Stimulated activated naive CD4-positive, alpha-beta T cell treated with Interleukin-2 at 50 U/mL for 16 hours (primary cell): ENCODE results near the gene SLAMF6.
A peak's percentile ranks its signal among the peaks of the same experiment; 100 is the strongest.
"Not testable (repeated sequence)": the region's sequence is repeated elsewhere in the genome, so short reads cannot be mapped to it uniquely, and the experiment has no call there.

ENCODE experiments used
- DNase-seq: peaks from one replicate; lab custom pipeline; 2025; lab: John Stamatoyannopoulos, UW

Gene SLAMF6

DNA sequence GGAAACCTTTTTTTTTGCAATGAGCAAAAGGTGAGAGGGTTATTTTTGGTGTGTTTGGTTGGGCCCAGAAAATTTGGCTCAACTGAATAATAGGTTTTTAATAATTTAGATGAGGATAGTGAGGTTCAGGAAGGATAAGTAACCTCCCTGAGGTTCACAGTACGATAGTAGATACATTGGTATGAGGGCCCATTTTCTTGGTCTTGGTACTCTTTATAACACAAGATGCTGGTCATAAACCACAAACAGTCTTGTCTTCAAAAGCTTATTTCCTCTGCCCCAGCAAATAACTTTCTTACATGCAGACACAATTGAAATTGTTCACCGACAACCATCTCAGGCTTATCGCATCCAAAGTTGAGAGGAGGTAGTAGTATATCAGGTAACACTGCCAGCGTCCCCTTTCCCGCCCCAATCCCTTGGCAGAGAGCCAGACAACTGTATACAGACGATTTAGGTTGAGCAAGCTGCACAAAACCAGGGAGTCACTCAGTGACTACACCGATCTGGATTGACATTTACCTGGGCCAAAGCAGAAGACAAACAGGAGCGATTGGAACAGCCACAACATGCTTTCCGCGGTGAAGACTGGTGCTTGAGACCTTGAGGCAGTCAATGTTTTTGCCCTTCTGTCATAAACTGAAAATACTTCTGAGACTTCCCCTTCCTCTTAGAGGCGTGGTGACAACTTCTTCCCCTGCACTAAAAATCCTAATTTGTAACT lies at the start of gene SLAMF6:
TSS of gene SLAMF6 (minus strand) at position 634 of the 724 bp plus-strand sequence. CDS start at position 571, 63 bp downstream.
- peak; percentile 10 for DNase-seq

DNA sequence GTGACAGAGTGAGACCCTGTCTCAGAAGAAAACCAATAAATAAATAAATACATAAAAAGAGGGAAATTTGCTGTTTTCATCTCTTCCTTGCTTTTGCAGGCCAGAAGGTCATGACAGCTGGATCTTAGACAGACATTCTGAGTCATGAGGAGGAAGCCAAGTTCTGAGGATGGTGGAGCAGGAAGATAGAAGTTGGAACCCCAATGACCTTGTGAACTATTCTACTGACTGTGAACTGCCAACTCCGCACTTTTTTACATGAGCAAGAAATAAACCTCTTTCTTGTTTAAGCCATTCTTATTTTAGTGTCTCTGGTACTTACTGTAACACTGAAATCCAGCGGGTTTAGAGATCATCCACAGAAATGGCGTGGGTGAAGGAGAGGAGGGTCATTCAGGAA lies 47.8 kb upstream of the SLAMF6 start:
- no peak for DNase-seq

DNA sequence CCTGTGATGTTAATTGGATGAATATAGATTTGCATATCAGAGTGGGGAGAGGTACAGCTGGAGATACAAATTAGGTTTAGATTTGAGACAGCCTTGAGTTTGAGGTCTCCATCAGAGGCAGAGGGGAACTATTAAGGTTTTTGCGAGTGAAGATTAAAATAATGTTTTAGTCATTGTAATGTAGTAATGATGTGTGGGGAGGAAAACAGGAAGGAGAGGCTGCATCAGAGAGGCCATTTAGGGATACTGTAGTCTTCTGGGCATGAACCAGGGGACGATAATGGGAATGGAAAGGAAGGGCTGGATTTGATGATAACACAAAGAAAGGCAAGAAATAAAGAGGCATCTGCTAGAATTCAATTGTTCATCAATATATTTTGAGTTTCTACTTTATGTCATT lies 46.8 kb upstream of the SLAMF6 start:
- DNase-seq = no peak

DNA sequence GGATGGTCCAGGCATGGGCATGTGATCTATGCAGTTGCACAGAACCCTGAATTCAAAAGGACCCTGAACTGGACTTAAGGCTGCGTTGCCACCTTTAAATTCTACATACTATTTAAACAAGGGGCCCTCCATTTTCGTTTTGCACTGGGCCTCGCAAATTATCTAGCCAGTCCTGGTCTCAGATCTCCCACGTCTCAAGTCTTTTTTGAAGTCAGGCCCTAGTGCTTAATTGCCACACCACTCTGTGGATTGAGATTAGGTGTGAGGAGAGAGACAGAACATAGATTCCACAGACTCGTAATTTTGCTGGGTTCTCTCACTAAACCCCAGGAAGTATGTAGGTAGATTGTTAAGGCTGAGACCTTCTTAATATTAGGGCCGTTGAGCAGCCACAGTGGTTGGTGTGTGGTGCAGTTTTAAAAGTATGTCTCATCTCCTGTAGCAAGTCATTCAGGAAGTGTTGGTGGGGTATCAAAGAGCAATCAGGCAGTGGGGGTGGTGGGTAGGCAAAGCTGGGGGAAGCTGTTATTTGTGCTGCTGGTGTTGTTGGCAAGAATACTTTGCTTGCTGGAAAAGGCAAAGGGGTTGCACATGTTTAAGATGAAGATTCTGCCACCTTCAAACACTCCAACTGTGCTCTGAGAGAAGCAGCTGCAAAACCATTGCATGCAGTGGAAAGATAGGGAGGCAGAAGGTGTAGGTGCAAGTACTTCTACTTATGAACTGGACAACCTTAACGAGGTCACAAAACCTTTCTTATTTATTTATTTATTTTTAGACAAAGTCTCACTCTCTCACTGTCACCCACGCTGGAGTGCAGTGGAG lies 45.0 kb upstream of the SLAMF6 start:
- peak; percentile 75 for DNase-seq

DNA sequence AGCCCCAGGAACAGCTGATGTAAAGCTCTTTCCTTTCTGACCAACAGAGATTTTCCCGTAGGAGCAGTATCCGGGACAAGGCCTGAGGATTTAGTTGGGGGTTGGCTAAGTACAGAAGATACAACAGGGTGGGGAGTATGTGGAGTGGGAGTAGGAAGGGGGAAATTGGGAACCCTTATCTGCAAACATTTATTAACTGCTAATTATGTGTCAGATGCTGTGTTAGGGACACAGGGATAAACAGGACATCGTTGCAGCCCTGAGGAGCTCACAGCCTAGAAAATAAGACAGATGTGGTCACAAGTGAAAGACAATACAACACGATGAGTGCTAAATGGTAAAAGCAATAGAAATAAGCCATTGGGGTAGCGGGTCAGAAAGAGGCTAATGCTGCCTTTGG lies 44.3 kb upstream of the SLAMF6 start:
- DNase-seq = no peak

DNA sequence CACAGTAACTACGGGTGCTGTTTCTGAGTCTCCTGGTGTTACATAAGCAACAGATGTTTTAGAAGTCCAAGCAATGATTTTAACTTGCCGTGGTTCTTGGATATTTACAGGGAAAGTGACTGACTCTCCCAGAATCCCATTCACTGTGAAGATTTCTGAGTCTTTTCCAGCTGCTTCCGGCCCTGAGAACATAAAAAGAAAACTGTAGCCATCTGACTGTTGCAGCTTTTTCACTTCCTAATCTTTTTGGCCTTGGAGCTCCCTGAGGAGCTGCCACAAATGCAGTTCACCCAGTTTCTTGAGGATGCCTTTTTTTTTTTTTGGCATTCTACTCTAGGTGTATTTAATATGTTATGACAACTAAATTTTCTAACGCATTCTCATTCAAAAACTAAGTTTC lies 42.5 kb upstream of the SLAMF6 start:
- no peak for DNase-seq

DNA sequence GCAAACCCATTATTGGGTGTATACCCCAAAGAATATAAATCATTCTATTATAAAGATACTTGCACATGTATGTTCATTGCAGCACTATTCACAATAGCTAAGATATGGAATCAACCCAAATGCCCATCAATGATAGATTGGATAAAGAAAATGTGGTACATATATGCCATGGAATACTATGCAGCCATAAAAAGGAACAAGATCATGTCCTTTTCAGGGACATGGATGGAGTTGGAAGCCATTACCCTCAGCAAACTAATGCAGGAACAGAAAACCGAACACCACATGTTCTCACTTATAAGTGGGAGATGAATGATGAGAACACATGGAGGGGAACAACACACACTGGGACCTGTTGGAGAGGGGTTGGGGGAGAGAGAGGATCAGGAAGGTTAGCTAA lies 40.2 kb upstream of the SLAMF6 start:
- not testable (repeated sequence) for DNase-seq

DNA sequence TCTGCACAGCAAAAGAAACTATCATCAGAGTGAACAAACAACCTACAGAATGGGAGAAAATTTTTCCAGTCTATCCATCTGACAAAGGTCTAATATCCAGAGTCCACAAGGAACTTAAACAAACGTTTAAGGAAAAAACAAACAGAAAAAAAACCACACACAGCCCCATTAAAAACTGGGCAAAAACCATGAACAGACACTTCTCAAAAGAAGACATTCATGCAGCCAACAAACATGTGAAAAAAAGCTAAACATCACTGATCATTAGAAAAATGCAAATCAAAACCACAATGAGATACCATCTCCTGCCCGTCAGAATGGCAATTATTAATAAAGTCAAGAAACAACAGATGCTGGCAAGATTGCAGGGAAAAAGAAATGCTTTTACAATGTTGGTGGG lies 39.7 kb upstream of the SLAMF6 start:
- DNase-seq = not testable (repeated sequence)

DNA sequence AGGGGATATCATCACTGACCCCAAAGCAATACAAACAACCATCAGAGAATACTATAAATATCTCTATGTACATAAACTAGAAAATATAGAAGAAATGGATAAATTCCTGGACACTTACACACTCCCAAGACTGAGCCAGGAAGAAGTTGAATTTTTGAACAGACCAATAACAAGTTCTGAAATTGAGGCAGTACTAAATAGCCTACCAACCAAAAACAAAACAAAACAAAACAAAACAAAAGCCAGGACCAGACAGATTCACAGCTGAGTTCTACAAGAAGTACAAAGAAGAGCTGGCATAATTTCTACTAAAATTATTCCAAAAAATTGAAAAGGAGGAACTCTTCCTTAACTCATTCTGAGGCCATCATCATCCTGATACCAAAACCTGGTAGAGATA lies 37.8 kb upstream of the SLAMF6 start:
- DNase-seq = no peak

DNA sequence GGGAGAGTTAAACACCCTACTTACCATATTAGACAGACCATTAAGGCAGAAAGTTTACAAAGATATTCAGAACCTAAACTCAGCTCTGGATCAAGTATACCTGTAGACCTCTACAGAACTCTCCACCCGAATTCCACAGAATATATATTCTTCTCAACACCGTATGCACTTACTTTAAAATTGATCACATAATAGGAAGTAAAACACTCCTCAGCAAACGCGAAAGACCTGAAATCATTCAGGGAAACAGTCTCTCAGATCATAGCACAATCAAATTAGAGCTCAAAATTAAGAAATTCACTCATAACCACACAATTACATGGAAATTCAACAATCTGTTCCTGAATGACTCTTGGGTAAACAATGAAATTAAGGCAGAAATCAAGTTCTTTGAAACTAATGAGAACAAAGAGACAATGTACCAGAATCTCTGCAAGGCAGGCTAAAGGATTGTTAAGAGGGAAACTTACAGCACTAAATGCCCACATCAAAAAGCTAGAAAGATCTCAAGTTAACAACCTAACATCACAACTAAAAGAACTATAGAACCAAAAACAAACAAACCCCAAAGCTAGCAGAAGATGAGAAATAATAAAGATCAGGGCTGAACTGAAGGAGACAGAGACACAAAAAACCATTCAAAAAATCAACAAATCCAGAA lies 37.1 kb upstream of the SLAMF6 start:
- no peak for DNase-seq

DNA sequence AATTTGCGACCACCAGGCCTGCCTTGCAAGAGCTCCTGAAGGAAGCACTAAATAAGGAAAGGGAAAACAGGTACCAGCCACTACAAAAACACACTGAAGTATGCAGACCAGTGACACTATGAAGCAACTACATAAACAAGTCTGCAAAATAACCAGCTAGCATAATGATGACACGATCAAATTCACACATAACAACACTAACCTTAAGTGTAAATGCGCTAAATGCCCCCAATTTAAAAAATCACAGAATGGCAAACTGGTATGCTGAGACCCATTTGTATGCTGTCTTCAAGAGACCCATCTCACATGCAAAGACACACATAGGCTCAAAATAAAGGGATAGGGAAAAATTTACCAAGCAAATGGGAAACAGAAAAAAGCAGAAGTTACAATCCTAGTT lies 36.4 kb upstream of the SLAMF6 start:
- not testable (repeated sequence) for DNase-seq

DNA sequence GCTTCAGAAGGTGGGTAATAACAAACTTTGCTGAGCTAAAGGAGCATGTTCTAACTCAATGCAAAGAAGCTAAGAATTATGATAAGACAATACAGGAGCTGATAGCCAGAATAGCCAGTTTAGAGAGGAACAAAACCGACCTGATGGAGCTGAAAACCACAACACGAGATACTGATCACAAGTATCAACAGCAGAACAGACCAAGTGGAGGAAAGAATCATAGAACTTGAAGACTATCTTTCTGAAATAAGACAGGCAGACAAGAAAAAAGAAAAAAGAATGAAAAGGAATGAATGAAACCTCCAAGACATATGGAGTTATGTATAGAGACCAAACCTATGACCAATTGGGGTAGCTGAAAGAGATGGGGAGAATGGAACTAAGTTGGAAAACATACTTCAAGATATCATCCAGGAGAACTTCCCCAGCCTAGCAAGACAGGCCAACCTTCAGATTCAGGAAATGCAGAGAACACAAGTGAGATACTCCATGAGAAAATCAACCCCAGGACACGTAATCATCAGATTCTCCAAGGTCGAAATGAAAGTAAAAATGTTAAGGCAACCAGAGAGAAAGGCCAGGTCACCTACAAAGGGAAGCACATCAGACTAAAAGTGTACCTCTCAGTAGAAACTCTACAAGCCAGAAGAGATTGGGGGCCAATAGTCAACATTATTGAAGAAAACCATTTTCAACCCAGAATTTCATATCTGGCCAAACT lies 35.8 kb upstream of the SLAMF6 start:
- DNase-seq = no peak

DNA sequence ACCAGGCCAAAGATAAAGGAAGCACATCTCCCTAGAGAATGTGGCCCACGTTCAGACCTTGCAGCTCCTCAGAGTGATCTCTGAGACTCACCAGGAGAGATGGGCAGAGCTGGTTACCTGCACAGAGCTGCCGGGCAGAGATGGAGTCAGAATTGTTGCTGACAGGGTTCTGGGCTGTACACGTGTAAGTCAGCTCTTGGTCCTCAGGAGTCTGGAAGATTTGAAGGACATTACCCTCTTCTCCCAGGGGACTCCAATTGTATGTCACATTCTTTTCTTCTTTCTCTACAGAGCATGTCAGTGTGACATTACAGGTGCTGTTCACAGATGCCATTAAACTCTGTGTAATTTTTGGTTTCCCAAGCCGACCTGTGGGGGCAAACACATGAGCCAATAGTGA lies 30.7 kb upstream of the SLAMF6 start:
- no peak for DNase-seq

DNA sequence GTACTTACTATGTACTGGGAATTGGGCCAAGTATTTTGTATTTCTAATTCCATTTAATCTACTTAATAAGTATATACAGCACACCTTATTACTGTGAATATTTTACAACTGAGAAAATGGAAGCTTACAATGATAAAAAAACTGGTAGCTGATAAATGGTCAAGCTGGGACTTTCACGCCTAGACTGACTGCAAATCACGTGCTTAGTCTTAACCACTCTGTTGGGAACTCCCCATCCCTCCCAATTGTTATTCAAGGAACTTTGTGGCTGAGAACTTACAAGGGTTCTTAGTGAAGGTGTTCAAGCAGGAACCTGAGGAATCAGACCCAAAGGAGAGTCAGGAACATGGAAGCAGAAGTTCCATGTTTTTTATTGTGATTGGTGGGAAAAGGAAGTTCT lies 29.4 kb upstream of the SLAMF6 start:
- no peak for DNase-seq

DNA sequence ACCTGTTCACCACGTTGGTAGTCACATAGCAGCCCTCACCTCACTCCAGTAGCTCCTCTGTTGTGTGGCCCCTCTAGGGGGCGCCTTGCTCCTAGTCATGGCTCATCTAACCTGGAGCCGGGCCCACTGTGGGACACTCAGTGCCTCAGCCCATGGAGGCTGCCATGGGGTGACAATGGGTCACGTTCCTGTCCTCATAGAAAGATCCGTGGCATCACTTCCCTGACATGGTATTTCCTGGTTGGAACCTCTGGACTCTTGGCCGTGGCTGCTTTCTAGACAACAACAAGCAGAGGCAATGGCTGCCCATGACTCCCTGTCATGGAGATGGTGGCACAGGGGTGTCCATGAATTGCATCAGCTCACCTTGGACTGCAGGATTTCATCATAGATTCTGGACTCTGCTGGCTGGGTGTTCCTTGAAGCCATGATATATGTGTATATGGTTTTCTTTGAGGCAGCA lies 27.5 kb upstream of the SLAMF6 start:
- DNase-seq = peak; percentile 37

DNA sequence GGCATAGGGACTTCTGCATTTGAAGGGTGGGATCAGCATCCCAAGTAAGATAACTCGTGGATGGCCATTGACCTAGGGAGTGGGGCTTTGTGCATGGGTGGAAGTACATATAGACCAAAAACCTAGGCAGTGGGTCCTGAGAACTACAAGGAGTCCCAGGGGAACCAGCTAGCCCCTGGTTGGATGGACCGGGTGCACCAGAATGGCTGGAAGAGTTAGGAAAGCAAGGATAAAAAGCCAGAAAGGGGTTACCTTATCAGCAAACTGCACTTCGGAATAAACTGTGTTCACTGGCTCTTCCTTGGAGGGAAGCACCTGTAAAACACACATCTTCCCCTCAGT lies 26.6 kb upstream of the SLAMF6 start:
- DNase-seq = no peak

DNA sequence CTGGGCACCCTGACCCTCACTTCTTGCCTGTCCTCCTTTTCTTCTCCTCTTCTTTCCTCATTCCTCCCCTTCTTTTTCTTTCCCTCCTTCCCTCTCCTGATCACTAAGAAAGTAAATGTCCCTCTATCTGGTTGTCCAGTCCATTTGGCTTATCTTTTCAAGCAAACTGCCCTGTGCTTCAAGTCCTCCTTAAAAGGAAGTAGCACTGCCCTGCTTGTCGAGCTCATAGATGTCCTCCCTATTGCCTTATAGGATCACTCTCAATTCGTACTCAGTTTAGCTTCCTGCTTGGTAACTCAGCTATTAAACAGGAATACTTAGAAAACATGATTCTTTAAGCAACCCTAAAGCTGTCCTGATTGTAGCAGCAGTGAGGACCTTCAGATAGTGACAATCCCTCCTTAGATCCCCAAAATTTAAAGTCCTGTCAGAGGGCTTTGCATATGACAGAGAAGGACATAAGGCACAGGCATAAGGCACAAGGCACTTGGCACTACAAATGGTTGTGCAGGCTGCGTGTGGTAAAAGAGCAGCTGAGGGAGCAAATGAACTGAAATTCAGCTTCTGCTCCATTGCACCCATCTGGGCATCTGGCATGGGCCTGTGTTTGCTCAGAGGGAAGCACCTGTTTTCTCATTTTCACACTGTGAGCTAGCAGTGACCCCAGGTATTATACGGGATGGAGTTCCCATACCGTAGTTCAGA lies 26.1 kb upstream of the SLAMF6 start:
- no peak for DNase-seq

DNA sequence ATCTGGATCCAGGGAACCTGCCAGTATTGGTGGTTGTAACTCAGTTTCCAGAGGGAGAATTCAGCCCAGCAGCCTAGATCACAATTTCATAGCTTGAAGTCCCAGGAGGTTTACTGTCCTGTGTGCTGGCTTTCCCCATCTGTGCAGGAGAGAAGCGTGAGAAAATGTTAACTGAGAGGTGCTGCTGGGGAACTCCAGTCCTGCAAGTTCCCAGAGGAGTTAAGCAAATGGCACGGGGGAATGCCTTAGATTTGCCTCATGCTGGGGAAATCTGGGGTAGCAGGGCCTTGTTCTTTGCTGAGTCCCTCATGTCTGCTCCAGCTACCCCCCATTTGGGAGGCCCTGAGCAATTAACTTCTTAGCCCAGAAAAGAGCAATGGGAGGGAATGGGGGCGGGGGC lies 25.1 kb upstream of the SLAMF6 start:
- DNase-seq = no peak

DNA sequence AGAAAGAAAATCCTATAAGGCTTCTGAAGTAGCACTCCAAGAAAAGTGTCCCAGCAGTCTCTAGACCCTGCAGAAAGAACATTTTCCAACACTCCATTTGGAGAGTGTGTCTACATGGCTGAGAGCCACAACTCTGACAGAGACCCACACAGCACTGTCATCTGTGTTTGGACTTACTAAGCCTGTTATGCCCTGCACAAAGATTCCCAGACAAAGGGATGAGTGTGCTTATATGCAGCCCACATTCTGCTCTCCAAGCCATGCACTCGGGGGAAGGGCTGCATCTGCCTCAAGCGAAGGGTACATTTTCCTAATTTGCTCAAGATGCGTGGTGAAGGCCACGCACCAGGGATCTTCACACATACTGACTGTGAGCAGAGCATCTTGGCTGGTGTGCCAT lies 24.4 kb upstream of the SLAMF6 start:
- no peak for DNase-seq

DNA sequence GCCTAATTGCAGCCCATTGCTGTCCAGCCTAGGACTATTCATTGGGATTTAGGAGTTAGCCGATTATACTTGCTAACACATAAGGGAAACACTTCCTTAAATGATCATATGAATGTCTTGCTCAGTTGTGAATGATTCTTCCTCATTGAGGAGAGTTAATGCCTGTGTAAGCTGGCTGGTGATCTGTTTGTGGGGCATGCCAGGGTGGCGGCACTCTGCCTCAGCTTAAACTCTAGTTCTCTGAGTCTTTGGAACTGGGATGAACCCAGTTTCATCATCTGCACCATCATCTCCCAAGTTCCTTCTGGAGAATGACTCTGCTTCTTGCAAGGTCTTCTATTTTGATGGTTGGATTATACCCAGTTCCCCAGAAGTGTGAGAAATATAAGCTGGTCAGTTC lies 23.9 kb upstream of the SLAMF6 start:
- DNase-seq = no peak

DNA sequence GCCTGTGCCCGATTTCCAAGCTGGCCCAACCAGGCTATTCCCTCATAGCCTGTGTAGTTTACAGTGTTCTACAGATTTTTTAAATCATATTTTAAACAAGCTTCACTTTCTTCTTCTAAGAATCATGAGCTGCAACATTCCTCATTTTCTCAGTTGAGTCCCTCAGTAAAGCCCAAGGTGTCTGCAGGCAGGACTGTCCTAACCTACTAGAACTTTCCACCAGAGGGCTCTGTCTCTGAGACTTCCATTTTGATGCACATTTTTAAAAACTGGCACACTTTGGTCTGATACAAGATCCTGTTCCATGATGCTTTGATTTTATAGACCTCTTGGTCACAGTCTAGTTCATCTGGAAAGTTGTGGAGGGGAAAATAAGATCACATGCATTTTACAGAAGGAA lies 21.6 kb upstream of the SLAMF6 start:
- peak; percentile 18 for DNase-seq
